Muscle of back (tissue), 11 donors: ENCODE data around the gene ST8SIA6. TPM values are rescaled to one million over a fixed set of nuclear protein-coding genes. Genes with fewer than 3 reads are reported as not detected.
A peak's percentile ranks its signal among the peaks of the same experiment; 100 is the strongest.
"Not testable (repeated sequence)": the region's sequence is repeated elsewhere in the genome, so short reads cannot be mapped to it uniquely, and the experiment has no call there.

ENCODE experiments used
- DNase-seq, 3 donors: peaks; one replicate each; pipeline versions ENCODE4 v3.0.0 to v3.0.0-alpha.2; 2013
- polyA plus RNA-seq, 10 donors: library from polyadenylated mRNA; unstranded; fragments of 120-200 nt; gene quantifications; one replicate each; pipeline ENCODE4 v1.2.1, GENCODE V29; 2013; ENCODE audit not compliant: insufficient read length in 10 of 10

Gene ST8SIA6
- polyA plus RNA-seq, 10 donors: 0.65 to 2.9 (median 1.7) TPM

DNA sequence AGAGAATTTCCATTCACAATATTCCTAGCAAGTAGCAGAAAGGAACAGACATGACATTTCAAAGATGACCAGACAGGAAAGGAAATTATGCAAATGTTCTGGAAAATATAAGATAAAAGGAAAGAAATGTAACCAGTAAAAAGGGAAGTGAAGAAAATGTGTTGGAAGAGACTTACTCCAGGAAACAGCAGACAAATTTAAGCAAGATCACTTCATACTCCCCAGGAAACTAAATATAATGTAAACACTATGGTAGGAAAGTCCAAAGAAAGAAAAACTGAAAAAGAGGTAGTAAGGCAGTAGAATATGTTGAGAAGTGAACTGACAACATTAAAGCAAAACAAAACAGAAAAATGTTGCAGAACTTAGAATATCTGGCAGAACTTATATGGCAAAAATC, 6.4 kb upstream of the ST8SIA6 start:
- no peak for DNase-seq

DNA sequence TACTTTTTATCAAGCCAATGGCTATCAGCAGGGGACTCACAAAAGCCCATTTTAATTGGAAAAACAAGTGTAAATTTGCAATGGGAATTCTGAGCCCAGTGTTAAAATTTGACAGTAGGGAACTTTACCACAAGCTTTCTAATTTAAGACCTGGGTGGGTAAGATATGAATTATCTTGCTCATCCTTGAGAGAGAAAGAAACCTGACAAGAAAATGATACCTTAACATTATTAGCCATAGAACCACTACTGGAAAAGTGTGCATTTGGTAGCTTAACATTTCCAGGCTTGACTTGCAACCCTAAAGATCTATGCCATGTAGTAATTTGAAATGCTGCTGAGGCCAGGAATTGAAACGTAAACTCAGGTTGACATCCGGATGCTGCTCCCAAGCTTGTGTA, 2.7 kb upstream of the ST8SIA6 start:
- no peak for DNase-seq

DNA sequence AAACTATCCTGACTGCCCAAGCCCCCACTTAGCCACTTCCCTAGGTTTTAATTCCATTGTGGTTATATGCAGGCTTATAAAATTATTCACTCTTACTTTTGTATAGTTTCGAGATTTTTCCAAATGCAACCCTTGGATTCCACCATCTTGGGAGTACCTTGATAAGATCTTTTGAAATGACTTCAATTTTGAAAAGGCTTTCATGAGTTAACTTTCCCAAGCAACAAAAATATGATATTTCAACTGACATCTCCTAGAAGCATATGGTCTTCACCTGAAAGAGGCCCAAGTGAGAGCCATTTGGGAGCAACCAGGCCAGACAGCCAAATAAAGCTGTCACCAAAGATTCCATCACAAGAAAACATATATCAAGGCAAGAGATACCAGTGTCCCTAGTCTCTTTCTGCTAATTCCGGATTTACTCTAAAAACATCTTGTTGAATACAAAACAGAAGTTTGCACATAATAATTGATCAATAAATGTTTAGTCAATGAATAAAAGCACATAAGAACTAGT, 1.7 kb upstream of the ST8SIA6 start:
- no peak for DNase-seq

DNA sequence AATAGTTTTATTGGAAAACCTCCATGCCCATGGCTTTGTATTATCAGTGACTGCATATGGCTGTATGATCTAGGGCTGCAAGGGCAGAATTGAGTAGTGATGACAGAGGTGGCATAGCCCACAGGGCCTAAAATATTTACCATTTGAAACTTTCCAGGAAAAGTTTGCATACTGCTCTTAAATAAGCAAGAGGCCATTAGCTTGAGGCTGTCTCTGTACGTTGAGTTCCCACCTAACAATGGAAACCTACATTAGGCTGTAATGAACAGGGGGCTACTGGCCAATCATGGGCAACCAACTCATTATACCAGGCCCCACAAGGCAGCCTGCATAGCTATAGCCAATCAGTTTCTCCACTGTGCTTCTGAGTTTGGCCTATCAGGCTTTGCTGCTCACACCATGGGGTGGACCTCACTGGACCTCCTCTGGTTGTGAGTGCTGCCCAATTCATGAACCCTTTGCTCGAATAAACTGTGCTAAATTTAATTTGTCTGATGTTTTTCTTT, 673 bp upstream of the ST8SIA6 start:
- DNase-seq: no peak

DNA sequence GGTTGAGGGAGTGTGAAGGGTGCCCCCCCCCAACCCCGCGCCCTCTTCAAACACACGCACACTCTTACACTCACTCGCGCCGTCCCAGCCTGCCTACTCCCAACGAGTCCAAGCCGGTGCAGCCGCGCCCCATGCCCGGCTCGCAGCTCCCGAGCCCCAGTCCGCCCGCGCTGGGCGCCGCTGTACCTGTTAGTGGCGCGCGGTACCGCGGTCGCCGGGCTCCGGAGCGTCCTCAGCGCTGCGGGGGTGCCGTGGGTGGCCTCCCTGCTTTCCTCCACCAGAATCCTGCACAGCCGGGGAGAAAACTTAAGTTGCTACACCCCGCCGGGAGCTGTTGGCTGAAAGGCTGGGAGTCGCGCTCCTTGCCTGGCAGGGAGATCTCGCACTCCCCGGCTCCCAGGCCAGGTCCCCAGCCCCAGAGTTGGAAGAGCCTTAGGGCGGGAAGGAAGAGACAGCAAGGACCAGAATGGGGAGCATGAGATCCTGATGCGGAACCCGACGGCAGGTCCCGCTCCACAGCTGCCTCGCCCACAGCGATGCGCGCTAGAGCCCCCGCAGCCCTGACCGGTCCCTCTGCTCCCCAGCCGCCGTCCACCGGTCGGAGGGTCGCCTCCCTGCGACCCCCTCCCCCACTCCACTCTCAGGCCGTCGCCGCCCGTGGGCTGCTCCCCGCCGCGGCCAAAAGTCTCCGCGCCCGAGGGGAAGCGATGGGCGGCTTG, 863 bp downstream of the ST8SIA6 start:
- DNase-seq: peak in 2 of 3 donors; percentile 21 to 49

DNA sequence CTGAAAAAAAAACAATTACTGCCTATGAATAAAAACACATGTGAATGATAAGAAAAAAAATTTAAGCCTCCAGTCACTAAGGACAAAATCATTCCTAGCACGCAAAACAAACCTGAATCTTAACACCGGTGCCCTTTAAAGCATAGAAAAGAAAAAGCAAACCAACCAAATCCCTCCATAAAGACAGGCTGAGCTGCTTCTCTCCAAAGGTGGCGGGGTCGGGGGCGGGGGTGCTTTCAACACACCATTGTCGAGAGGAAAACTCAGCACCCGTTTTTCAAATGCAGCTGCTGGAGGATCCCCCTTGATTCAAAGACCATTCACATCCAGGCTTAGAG, 1.4 kb downstream of the ST8SIA6 start:
- no peak for DNase-seq

DNA sequence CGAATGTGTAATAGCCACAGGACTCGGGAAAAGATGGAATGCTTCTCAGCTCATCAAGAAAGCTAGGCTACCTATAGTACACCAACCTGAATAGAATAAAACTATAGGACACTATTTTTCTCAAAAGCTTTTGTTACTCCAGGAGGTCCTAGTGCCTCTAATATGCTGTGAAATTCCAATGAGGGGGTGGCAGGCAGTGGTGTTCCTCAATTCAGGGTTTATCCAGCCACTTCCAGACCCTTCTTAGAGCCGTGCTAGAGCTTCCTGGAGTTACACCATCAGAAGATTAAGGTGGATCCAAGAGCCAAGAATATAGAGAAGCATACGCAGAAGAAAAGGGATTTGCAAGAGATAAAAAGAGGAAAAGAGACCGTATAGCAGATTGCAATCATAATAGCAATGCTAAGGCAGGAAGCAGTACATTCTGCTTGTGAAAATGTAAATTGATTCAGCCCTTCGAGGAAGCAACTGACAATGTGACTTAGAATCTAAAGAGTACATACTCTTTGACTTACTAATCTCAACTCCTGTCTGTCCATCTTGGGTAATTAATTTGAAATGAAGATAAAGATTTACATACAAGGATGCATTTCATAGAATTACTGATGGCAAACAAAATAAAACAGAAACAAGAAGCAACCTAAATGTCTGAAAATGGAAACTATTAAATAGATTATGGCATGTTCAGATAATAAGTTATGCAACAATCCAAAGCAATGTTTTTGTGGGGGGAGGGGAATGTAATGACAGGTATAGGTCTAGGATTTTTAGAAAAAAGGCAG, 2.1 kb downstream of the ST8SIA6 start:
- DNase-seq: no peak

DNA sequence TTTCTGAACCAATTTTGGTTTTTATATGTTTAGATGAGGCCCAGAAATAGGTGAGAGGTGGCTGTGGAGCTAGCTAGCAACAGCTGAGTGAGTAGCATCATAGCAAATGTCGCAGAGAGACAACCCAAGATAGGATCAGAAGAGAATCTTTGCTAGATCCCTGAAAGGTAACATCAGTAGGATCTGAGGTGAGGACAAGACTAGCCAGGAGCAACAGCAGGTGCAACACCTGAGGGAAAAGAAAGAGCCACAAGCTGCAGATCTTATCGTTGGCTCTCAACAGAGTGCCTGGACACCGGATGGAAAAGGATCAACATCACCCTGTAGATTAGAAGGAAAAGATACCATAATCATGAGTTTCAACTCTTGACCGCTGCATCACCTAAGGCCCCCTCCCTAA, 4.4 kb downstream of the ST8SIA6 start:
- no peak for DNase-seq

DNA sequence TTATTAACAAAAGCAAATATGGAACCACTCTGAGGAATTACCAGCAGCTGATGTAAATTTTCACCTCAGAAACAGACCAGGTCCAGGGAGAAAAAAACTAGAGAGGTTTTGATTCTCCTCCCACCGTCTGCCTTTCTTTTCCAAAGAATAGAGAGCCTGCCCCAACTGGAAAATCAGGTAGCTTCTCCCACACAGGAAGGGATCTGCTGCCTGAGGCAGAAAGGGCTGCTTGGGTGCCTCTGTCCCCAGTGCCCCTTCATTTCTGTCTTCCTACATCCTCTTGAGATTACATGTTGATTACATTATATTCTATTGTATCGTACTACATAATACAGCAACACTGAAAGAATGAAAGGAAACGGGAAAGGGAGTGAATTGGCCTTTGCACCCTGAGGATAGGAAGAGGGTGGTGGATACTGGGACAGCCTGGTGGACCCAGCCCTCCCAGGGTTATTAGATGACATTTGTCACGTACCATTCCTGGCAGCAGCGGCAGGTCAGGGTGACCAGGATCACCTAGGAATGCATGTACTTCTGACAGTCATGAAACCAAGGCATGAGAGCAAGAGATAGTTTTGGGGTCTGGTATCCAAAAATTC, 8.9 kb downstream of the ST8SIA6 start:
- no peak for DNase-seq

DNA sequence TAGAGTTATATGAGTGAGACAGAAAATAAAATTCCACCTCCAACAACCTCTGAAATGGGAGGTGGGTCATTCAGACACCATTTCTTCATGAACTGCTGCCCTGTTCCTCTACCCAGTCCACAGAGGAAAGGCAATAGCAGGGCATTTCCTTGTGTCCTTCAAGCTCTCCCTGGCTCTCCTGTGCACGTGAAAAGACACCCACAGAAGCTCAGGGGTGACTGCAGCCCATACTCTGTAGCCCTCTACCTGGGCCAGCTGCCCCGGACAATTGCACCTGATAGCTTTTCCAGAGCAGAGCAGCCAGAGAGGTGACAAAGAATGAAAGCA, 10.0 kb downstream of the ST8SIA6 start:
- DNase-seq: no peak

DNA sequence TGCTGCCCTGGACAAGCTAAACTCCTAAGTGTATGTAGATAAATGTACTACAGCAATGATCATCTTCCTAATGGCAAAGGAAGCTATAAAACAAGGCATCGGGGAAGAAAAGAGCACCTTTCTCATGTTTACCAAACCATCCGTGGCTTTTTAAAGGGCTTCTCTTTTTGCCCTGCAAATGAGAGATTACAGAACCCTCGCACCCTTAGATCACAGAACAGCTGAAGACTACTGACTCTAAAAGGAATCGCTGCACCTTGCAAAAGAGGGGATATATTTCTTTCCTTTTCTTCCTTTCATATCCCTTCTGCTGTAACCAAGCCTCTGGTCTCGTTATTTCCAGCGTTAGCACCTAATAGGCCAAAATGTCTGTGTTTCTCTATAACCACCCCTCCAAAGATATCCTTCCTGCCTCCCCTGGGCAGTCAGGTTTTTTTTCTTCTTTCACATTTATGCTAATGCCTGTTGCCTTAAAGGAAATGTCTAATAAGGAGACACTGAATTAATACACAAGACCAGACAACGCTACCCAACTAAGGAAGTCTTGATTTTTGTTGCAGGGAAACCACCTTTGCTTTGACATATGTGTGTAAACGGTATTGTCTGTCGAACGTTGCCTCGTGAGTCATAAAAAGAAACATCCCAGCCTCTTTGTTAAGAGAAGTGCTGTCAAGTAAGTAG, 10.5 kb downstream of the ST8SIA6 start:
- DNase-seq: no peak

DNA sequence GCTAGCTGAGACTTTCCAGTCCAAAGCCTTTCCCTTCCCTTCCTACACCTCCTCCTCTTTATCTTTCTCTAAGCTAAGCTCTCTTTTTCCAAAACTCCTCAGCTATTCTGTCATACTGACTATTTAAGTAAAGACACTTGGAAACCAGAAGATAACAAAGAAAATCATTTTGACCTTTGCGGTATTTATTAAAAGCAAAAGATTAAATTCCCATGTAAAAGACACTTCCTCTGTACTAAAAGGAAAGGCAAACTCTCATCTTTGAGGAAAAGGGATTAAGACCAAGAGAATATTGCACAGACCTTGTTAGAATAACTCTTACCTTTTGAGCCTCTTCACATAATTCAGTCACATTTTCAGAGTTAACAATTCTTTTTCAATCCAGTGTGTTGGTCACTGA, 15.8 kb downstream of the ST8SIA6 start:
- DNase-seq: no peak

DNA sequence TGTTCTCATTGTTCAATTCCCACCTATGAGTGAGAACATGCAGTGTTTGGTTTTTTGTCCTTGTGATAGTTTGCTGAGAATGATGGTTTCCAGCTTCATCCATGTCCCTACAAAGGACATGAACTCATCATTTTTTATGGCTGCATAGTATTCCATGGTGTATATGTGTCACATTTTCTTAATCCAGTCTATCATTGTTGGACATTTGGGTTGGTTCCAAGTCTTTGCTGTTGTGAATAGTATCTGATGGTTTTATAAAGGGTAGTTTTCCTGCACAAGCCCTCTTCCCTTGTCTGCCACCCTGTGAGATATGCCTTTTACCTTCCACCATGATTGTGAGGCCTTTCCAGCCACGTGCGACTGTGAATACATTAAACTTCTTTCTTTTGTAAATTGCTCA, 17.8 kb downstream of the ST8SIA6 start:
- DNase-seq: not testable (repeated sequence)

DNA sequence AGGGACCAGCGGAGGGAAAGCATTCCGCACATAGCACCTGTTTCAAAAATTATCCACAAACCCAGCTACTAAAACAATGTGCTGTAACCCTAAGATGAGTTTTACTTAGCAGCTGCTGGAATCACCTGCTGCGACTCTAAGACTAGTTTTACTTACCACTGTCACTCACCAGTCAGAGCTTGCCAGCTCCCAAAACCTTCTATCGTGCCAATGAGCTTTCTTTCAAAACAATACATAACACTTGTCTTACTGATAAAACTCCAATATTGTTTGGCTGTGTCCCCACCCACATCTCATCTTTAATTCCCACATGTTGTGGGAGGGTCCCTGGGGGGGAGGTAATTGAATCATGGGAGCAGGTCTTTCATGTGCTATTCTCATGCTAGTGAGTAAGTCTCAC, 18.4 kb downstream of the ST8SIA6 start:
- no peak for DNase-seq

DNA sequence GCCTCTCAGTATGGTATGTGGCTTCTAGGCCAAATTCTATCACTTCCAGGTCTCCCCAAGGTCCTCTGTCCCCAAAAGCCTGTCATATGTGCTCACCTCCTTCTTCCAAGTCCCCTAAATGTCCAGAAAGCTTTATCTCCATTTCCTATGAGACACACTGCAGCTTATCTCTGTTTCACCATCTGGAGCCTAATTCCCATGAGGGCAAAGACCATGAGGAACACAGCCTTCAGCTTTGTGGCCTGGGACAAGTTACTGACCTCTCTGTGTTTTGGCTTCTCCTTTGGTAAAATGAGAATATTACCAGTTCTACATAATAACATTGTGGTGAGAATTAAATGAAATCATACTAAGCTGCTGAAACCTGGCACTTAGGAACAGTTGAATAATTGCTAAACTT, 19.2 kb downstream of the ST8SIA6 start:
- DNase-seq: no peak

DNA sequence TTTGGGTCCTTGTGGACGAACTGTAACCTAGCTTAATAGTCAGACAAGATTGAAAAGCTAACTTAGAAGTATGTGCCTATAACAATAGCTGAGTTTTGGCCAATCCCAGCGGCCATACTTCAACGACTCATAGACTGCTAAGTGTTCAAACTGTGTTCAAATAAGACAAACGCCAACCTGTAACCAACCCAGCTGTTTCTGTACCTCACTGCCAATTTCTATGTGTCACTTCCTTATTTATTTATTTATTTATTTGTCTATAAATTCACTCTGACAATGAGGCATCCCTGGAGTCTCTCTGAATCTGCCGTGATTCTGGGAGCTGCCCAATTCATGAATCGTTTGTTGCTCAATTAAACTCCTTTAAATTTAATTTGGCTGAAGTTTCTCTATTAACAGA, 21.7 kb downstream of the ST8SIA6 start:
- DNase-seq: no peak

DNA sequence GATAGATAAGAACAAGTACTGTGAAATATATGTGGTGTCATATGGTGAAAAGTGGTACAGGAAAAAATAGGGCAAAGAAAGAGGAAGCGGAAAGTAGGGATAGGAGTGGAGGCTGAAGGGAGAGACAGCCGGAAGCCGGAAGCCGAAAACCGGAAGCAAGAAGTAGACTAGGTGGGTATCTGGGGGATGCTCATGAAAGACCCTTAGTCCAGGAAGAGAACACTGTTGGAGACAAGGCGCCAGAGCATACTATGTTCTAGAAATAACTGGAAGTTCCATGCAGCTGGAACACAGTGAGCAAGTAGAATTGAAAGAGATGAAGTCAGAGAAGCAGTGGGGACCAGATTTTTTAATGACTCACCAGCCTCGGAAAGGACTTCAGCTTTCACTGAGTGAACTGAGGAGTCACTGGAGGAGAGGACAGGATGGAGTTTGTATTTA, 22.5 kb downstream of the ST8SIA6 start:
- no peak for DNase-seq

DNA sequence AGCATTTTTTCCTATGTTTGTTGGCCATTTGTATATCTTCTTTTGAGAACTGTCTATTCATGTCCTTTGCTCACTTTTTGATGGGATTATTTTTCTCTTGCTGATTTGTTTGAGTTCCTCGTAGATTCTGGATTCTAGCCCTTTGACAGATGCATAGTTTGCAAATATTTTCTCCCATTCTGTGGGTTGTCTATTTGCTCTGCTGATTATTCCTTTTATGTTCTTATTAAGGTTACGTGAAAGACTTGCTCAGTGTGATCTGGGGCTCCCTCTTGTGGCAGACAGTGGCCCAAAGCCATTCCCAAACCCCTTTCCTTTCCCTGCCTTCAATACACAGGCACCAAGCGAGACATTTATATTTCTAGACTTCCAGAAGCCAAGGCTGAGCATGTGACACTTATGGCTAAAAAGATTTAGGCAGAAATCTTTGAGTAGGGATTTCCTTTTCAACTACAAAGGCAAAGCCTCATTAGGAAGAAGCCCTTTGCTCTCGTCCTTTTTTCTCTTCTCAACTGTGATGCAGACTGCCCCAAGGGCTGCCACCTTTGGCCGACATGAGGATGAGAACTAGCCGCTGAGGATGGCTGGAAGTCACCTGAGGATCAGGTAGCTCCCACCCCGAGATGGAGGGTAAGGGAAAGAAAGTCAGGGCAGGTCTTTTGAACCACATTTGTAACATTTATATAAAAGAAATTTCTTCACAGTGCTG, 23.6 kb downstream of the ST8SIA6 start:
- peak; percentile 54 to 84 (median 78) for DNase-seq

DNA sequence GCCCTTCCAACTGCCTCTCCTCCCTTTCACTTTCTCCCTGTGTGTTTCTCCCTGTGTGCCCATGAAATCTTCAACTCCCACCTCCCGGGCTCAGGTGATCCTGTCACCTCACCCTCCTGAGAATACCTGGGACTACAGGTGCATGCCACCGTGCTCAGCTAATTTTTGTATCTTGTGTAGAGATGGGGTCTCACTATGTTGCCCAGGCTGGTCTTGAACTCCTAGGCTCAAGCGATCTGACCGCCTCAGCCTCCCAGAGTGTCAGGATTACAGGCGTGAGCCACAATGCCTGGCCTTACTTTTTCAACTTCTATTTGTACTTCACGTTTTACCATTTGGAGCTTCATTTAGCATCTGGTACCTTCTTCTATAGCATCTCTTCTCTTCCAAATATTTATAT, 24.9 kb downstream of the ST8SIA6 start:
- DNase-seq: no peak

DNA sequence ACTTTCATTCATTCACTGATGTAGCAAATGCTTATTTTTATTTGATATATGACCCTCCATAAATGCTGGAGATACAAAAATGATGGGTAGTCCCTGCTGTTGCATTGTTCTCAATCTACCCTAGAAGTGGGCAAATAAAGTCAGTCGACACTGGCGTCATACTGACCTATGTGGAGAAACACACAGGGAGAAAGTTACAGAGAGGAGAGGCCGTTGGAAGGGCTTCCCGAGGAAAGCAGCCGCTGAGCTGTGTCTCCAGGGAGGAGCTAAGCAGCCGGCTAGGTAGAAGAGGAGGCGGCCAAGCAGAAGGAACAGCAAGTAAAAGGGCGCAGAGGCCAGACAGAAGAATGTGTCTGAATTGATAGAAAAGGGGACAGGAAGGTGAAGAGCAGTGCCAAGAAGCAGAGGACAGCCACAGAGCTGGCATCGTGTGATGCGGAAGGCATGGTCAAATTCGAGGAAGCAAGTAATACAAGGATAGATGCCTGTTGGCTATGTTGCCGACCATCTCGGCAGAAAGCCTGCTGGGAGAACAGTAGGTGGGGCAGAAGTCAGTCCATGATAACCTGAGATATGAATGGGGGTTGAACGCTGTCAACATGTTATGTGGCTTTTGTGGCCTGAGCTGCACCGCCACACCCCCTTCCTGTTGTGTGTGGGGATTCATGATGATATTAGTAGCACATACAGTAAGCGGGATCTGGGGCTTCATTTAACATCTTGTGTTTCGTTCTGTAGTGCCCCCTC, 25.9 kb downstream of the ST8SIA6 start:
- no peak for DNase-seq
